GM18520 (cell line): Measurements from ENCODE around the gene OR56A4.
"Not testable (repeated sequence)": the region's sequence is repeated elsewhere in the genome, so short reads cannot be mapped to it uniquely, and the experiment has no call there.

Experiments
- ATAC-seq: cut with Tn5 transposase; IDR thresholded peaks from one replicate; pipeline ENCODE4 v1.9.1; 2021; ENCODE audit not compliant: unreplicated experiment

Gene OR56A4

DNA sequence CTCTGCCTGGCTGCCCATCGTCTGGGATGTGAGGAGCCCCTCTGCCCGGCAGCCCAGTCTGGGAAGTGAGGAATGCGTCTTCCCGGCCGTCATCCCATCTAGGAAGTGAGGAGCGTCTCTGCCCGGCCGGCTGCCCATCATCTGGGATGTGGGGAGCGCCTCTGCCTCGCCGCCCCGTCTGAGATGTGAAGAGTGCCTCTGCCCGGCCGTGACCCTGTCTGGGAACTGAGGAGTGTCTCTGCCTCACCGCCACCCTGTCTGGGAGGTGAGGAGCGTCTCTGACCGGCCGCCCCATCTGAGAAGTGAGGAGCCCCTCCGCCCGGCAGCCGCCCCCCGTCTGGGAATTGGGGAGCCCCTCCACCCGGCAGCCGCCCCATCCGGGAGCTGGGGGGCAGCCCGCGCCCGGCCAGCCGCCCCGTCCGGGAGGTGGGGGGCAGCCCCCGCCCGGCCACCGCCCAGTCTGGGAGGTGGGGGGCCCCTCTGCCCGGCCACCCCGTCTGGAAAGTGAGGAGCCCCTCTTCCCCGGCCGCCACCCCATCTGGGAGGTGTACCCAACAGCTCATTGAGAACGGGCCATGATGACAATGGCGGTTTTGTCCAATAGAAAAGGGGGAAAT, 45.9 kb downstream of the OR56A4 start:
- ATAC-seq: not testable (repeated sequence)

DNA sequence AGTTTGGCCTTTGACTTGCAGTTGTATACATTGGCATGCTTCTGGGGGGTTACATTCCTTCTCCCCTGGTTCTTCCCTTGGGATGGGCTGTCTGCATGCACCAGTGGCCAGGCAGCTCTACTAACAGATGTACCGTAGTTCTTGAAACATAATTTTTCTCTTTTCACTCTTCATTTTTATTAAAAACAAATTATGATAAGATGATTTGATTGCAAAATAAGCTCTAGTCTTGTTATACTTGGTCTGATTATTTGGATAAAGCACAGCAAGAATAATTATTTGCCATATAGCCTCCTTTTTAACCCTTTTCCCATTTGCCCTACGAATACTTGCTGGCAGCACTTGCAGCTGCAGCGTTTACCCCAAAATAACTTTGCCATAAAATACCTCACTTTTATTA, 51.2 kb downstream of the OR56A4 start:
- no peak for ATAC-seq
